ENCODE data around the gene FGF14.

Gene FGF14

DNA sequence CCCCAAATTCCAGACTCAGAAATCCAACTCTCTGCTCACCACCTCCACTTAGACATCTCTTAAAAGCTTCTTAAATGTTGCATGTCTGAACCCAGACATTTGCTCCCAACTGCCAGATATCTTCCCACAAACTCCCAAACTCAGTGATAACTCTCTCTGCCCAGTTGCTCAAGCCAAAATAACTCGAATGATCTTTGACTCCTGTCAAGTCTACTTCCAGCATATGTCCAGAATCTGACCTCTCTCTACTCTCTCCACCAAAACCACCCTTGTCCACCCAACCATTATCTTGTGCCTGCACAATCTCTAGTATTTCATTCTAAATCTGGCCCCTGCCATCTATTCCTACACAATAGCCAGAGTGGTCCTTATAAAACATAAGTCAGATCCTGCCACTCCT lies 99.3 kb downstream of the FGF14 start:
- no peak for DNase-seq

DNA sequence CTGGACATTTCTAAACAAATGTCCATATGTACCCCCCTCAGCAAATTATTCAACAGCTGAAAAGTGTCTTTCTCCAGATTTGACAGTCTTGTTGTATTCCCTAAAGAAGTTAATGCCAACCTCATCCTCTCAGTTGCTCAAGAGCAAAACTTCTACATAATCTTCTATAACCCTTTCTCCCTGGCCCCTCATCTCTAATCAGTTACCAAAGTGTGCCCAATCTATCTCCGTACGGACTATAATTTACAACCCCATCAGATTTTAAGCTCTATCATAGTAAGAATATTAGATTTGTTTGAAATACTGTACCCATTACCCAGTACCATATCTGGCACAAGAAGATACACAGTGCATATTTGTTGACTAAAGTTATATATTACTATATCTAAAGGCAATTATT lies 101.5 kb downstream of the FGF14 start:
- DNase-seq: no peak

DNA sequence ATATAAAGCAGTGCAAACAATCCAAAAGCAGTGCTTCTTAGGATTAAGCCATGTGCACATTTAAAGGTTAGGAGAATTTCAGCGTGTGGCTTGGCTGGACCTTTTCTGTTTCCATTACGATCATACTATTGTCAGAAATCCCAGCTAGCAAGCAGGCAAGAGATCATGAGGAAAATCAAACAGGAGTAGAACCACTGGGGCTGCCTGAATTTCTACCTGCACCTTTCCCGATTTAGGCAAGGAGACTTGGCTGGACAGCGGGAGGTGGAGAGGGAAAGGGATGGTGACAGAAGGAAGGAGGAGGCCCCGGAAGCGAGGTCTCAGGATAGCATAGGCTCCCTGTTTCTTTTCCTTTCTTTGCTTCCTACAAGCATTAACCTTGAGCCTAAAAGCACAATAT lies 102.5 kb downstream of the FGF14 start:
- DNase-seq: no peak

DNA sequence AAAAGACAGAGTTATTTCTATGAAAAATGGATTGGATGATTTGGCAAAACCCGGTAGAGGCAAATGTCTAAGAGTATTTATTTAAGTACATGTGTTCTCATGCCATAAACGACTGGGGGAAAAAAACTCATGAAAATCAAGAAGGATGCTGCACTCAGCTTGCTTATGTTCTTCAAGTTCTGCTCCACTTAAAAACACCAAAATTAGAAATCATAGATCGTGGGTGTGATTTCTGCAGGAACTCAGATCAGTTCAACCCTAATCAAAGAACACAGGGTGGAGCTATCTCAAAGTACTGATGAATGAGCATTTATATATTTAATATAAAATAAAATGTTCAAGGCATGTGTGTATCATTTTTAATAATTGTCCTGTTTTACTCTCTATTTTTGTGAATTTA lies 103.8 kb downstream of the FGF14 start:
- no peak for DNase-seq

DNA sequence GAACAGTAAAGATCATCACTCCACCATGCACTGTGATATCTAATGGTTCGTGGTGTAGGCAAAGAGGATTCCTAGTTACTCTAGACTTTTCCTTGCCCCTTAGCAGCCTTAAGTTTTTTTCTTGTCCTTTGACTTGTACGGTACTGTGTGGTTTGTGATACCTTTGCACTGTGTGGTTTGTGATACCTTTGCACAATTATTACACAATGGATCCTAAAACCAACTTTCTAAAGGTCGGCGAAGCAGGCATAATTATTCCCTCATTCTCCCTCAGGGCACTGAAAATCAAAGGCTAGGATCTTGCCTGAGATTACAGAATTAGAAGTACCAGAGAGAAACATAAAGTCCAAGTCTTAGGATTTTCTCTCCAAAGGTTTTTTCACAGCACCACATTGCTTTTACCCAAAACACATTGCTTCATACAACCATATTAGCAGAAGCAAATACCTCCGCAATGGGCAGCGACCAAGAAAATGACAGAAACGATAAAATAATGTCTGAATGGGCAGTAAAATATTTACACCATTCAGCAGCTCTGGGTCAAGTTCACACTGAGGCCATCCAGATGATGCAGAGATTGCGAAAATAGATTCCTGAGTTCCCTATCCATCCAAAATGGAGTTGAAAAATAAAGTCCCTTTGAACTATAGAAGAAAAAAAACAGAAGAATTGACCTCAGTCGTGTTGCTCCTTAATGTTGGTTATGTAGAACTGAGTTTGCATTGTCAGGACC lies 106.4 kb downstream of the FGF14 start:
- DNase-seq: no peak

DNA sequence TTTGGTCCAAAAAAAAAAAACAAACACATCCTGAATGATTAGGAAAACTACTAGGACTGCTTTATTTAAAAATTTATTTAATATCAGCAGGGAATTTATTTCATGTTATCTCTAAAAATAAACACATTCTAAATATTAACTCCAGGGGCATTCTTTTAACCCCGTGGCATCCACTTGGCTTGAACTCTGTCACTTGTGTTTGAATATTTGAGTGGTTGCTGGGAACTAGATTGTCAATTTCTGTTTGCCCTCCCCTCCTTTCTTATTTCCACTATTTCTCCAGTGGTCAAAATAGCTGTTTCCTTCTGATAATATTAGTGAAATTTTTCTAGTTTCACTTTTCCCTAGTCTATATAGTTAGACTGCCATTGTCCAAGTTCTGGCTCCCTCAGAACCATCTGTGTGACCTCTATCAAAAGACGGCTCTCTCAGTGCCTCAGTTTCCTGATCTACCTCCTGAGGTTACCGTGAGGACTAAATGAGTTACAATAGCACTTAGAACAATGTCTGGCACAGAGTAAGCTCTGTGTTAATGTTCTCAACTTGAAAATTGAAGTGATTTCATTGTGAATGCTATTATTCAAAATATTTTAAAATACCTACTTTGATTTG lies 107.3 kb downstream of the FGF14 start:
- DNase-seq: no peak

DNA sequence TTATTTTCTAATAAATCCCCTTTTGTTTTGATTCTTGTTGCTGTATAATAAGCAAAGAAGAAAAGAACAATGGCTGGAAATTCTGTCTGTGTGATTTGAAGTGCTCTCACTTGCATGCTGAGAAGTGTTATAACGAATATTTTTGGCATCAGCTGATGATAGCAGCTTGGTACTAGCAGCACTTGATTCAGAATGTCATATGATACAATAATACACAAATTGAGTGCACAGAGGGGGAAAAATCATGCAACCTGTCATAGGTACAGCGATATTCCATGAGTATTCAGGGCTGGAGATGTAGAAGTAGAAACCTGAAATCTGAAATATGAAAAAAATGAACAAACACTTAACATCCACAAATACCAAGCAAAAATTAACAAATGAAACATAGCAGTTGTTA lies 108.1 kb downstream of the FGF14 start:
- DNase-seq: no peak

DNA sequence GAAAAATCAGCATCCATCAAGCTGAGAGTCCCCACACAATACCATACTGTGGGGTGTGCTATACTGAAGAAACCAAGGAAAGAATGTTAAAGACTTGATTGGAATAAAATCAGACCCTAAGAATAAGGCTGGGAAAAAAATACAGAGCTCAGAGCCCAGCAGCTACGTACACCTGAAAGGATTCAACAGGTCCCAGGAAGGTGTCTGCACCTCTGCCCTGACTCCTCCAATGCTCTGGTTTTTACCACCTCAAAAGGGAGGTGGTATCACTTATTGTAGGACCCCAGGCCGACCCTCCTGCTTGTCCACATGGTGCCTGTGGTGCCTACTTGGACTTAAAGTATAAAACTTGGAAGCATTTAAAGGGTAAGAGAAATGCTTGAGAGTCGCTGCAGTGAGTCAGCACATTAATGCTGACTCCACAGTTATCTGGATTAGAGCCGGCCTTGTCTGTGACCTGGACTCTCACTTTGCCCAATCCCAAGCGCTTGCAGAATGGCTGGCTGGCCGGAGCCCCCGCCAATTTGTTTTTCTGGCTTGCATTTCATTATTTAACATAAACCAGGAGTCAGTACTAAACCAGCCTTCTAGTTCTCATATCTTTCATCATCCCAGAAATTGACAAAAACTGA lies 110.1 kb downstream of the FGF14 start:
- no peak for DNase-seq

DNA sequence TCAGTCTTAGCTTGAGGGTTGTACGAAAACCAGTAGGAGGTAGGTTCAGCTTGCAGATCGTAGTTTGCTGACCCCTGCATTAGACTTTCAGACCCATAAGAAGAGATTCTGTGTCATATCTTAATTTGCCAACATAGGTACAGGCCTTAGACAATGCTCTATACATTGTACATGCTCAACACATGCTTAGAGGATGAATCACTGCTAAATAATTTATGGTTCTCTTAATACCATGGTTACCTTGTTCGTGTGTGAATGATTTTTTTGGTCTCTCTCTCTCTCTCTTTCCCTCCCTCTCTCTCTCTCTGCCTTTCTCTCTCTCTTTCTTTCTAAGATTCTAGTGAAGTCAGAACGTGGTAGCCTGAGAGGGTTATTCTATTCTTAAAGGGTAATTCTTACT lies 112.2 kb downstream of the FGF14 start:
- no peak for DNase-seq

DNA sequence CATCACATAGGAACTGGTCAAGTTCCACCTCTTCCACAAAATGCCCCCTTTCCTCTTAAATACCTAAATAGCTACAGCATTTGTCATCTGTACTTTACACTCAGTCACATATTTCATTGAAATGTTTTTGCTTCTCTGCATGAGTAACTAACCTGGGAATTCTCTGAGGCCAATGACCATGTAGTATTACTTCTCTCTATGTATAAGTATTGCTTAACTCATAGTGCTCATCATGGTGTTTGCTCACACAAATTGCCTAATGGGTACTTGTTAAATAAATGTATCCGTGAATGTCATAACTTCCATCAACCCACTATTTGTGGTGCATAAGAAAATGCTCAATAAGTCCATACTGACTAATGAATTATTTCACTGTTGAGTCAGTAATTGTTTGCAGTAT lies 115.5 kb downstream of the FGF14 start:
- no peak for DNase-seq

DNA sequence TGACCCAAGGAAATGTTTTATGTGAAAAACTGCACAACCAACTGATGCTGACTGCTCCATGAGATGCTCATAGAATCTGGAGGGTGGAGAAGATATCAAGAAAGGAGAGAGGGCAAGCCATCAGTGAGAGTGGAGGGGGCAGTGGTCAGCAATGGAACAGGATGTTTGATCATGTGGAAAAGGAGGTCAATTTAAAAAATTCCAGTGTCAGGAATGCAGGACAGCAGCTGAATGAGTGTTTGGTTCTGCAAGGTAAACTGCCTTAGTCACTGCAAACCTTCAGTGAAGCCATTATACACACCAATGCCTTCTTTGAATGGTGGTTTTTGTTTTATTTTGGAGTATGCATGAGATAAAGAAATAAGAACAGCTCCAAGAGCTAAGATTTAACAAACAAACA lies 121.5 kb downstream of the FGF14 start:
- DNase-seq: no peak

DNA sequence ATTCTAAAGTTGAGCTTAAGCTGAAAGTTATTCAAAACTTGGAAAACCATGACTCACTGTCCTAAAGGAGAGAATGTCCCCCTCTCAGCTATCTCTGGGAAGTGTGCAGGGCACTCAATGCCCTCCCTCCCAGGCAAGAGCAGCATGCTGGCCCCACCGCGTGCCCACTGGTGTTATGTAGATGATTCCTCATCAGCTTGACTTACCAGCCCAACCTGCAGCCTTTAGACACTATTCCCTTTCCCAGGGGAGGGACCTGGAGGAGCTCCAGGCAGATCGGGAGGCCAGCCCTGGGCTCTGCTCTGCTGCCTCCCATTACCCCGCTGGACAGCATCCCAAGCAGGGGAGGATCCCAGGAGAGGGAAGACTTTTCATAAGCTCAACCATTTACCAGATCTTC lies 124.6 kb downstream of the FGF14 start:
- no peak for DNase-seq

DNA sequence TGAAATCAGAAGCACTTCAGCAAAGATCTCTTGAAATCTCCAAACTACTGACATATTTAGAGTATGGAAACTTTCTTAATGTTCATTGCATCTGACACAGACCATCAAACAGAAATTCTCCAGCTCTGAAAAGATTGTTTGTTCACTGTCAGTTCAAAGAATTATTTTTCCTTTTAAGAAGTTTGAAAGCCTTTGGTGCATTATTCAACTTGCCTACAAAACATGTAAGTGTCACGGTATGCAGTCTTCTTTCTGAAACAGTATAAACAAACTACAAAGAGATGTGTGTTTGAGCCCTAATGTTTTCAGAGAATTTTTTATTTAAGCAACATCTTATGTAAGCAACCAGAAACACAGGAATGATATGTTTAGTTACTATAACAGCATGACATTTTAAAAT lies 125.4 kb downstream of the FGF14 start:
- DNase-seq: no peak

DNA sequence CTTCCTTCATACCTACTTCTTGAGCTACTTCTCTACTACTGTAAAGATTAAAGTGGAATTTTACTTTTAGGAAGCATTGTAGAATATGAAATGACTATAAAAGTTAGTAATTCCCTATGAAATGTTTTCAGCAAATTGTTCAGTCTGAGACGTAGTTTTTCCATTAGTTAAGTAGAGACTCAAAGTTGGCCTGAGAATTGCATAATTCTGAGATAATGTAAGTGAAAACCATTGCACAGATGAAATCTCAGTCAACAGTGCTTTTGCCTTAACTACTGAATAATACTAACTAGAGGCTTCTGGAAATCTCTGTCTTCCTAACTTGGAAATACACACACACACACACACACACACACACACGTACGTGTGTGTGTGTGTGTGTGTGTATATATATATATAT lies 125.9 kb downstream of the FGF14 start:
- no peak for DNase-seq

DNA sequence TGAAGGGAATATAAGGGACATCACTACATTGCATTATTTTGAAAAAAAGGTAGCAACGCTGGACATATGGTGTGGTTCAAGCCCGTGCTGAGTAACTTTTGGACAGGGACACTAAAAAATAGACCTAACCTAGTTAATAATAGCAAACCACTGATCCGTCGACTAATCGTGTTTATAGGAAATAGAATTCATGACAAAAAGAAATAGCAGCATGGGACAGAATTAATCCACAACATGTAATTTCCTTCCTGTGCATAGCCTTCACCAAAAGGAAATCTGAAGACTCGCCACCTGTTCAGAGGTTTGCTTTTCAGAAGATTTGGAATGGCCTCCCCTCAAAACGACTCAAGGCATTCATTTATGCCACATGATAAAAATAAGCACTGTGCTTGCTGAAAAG lies 128.7 kb downstream of the FGF14 start:
- no peak for DNase-seq

DNA sequence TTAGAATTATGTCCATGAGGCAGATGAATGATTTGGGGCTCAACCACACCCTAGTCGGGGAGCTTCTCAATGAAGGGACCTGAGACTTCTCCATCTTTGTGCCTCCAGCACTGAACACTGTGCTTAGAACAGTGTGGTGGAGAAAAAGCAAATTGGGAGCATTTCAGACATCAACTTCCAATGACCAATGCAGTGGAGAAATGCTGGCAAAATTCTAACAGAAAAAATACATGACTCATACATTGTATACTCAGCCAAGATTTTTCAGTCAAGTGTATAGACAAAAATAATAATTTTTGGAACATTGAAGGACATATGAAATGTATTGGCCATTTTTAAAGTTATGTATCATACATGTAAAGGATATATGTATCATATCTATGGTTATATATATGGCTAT lies 134.7 kb downstream of the FGF14 start:
- no peak for DNase-seq

DNA sequence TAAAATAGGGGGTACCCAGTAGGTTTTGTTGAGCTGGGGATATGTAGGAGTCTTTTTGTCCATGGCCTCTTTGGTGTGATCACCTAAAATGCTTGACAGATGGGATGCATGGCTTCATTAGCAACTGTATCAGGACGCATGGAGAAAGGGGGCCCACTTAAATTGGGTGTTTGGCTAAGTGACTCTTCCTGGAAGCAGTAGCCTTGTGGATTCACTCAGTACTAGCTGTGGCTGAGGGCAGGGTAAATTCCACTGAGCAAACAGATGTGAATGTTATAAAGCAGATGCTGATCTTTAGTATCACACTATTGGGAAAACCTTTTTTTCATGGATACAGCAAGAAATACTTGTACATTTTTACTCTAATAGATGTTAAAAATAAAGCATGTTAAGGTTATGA lies 140.0 kb downstream of the FGF14 start:
- no peak for DNase-seq

DNA sequence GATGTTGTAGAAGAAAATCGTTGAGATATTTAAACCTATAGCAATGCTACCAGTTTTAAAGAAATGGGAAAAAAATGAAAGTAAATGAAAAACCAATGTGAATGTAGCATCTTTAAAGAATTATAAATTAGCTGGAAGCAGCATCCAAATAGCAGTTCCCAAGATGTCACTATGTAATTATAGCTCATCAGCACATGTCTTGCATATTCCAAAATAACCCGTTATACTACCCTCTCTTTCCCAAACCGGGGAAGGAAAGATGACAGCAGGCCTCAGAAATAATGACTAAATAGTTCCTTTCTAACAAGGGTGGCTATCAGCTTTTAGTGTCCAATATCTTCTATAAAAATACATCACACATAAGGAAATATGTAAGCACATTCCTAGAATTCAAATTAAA lies 140.5 kb downstream of the FGF14 start:
- DNase-seq: no peak

DNA sequence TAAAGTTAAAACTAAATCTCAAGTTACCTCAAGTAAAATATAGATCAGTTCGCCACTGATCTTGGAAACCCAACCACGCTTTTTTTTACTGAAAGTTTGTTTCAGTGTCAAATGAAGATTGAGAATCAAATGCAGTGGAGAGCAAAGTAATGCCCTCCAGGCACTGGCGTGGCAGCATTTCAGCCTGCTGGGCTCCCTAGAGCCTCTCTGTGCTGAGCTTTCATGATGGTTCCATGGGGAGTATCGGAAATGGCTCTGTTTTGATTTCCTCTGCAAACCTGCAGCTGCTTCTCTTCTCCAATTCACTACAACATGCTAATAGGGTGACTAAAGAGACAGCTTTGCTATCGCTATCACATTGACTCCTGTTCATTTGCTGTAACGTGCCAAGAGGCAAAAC lies 141.6 kb downstream of the FGF14 start:
- DNase-seq: no peak

DNA sequence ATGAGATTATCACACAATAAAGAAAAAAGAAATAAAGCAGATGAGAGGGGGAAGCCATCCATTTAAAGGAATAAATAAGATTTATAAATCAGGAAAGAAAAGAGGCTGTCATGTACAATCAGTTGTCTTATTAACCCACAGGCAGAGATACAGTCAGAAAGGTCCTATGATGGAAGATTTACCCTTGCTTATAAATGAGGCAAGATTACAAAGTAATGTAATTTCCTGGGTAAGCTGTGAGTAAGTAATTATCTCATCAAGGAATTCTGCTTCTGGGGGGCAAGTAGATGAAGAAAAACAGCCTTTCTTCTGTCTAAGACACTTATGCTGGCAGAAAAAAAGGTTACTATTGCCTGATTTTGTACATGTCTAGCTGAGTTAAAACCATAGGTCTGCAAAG lies 146.4 kb downstream of the FGF14 start:
- DNase-seq: no peak

DNA sequence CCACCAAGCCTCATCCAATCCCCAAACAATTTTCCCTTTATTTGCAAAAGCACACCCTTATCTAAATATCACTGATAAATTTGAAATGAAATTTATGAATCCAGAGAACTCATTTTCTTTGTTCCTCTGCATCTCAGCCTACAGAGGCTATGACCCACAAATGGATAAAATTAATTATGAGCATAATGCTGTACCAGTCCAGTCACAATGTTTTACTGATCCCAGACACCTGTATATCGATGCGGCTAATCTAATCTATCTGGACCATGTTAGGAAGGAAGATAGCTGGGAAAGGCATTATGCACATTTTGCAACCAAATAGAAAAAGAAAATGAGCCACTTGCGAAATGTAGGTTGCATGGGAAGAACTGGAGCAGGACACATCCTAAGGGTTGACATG lies 150.0 kb downstream of the FGF14 start:
- no peak for DNase-seq

DNA sequence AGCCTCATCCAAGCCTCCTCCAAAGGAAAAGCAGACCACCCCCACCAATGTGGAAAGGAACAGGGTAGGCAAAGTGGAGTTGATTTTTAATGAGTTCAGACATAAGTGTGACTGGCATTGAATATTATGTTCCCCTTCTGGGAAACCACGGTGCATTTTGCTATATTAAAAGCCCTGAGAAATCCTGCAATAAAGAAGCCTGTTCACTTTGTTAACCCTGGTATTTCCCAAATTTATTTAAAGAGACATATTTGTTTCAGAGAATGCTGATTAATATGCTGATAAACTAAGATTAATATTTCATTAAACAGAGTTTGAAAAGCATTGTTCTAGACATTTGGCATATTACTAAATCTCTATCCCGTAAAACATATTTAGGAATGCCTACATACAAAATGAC lies 151.4 kb downstream of the FGF14 start:
- DNase-seq: no peak

DNA sequence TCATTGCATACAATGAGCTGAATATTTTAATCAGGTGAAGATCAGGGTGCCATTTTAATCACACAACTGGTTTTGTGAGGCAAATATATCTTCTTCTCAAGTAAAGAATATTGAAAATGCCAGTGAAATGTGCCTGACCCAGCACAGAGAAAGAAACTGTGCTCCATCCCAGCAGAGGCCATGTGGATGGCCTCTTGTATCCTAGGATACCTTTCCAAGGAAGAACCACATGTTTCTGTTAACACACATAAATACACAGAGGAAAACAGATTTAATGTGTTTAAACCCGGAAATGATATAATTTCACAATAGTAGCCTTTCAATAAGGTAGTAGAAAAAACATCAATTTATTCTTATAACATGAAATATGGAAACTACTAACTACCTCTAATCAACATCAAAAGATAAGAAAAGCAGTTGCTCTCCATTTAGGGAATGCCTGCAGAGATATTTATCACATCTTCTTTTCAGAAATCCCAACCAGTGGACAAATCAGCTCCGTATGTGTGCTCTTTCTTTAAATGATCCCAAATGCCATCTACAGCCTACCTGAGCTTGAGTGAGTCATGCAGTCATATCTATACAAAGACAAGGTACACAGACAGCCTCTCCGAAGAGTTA lies 157.1 kb downstream of the FGF14 start:
- no peak for DNase-seq

DNA sequence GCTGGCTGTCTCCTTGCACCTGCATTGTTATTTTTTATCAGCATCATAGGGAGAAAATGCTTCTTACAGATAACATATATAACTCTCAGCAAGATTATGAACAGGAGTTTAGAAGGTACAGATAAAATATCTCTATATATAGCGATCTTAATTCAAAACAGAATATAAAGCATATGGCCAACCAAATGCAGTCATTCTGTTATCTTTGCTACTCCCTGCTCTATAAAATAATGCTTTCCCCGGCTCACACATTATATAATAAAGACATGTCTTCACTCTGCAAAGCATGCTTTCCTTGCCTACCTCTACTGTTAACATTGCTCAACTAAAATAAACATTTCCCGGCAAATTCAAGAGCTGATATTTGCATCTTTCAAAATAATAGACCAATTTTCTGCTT lies 161.7 kb downstream of the FGF14 start:
- DNase-seq: no peak
